Heart left ventricle (tissue), 13 donors: ENCODE data around the gene NUMA1.

Experiments used
- CTCF ChIP-seq, 12 donors: fragments of 200-600 bp; sonication (generic) in 4 of 12; IDR thresholded peaks; one replicate each; pipeline versions ENCODE4 v1.5.0 to v1.8.0; 2018 to 2022; ENCODE audit warnings: antibody characterized with exemption in 12 of 12, mild to moderate bottlenecking in 5 of 12
- POLR2A ChIP-seq, 2 donors: fragments of 450-650 bp; IDR thresholded peaks; one replicate each; pipeline ENCODE4 v1.6.1; 2017; ENCODE audit warnings: antibody characterized with exemption in 2 of 2, mild to moderate bottlenecking in 2 of 2, moderate library complexity in 2 of 2
- donor health status: ischemic (EF 13 %, LVEDD 7.1; RV severe dilation, severe dysfunction).
- donor health status: DM: no; HTN: yes; CAD: no.
- donor health status: DM: no; HTN: no; CAD: no.
- donor health status: ischemic (EF 25% LVEDD 6.9; RV normal size, moderate dysfunction).
- donor health status: ischemic (EF 25% LVEDD 5.7; RV mildly dilated, moderate dysfunction).
- donor health status: ischemic (EF 35%, LVEDD 5.7; RV mildly dilated, moderate dysfunction).
- donor health status: nonischemic (EF 11% LVEDD 7.7; RV severe dilation, severe dysfunction).
- donor health status: DM: yes; HTN: yes; CAD: no.
- donor health status: PGD.
- donor health status: ischemic (EF 29% LVEDD 5.4; RV normal size, mild dysfunction).
- donor health status: nonischemic (EF 23%, LVEDD 6.1; RV moderate dilation, normal function).

GRCh38 chr11:72015511-72016061, 64.8 kb downstream of the NUMA1 start:
- TF ChIP-seq CTCF (IDR thresholded peaks at IDR 0.05) (peak in 2 of 12 donors; percentile 21 to 34), POLR2A (IDR thresholded peaks at IDR 0.05) (no peak)
